Hepatic stellate cell (primary cell): Measurements from ENCODE around the gene CD164L2.
A peak's percentile ranks its signal among the peaks of the same experiment; 100 is the strongest.
"Not testable (repeated sequence)": the region's sequence is repeated elsewhere in the genome, so short reads cannot be mapped to it uniquely, and the experiment has no call there.

Experiments
- DNase-seq: peaks from one replicate; pipeline ENCODE4 v3.0.0; 2011; ENCODE audit warnings: low spot score

Gene CD164L2

GRCh38 chr1:27384797-27385196, 1.7 kb upstream of the CD164L2 start:
- not testable (repeated sequence) for DNase-seq

- DNase-seq, result no peak
Observed at GRCh38 chr1:27383661-27384060, 528 bp upstream of the CD164L2 start.

DNA sequence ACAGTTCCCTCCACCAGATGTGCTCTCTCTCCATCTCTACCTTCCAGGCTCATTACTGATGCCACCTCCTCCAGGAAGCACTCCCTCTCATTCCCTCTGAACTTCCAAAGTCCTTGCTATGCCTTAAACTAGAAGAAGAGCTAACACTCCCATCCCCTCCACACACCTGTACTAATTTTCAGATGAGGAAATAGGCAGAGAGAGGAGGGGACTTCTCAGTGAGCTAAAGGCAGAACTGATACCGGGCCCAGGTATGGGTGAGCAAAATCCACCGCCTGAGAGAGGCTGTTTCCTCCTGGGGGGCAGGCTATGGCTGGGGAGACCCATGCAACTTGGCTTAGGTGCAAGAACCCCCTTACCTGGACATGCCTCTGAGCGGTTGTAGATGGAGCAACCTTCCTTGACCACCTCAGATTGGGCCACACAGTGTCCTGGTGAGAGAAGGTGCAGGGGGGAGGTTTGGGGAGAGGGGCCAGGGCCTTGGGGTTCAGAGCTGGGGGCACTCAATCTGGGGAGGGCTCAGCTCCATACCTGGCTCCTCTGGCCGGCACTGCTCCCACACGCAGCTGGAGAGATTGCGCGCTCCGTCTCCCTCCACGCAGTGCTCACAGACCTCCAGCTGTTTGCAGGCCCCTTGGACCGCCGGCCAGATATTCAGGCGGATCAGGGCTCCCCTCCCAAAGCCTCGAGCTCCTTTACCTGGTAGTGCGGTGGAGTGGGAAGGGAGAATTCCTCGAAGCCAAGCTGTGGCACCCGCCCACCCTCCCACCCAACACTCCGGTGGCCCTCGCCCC, 967 bp downstream of the CD164L2 start:
- DNase-seq, result no peak

DNA sequence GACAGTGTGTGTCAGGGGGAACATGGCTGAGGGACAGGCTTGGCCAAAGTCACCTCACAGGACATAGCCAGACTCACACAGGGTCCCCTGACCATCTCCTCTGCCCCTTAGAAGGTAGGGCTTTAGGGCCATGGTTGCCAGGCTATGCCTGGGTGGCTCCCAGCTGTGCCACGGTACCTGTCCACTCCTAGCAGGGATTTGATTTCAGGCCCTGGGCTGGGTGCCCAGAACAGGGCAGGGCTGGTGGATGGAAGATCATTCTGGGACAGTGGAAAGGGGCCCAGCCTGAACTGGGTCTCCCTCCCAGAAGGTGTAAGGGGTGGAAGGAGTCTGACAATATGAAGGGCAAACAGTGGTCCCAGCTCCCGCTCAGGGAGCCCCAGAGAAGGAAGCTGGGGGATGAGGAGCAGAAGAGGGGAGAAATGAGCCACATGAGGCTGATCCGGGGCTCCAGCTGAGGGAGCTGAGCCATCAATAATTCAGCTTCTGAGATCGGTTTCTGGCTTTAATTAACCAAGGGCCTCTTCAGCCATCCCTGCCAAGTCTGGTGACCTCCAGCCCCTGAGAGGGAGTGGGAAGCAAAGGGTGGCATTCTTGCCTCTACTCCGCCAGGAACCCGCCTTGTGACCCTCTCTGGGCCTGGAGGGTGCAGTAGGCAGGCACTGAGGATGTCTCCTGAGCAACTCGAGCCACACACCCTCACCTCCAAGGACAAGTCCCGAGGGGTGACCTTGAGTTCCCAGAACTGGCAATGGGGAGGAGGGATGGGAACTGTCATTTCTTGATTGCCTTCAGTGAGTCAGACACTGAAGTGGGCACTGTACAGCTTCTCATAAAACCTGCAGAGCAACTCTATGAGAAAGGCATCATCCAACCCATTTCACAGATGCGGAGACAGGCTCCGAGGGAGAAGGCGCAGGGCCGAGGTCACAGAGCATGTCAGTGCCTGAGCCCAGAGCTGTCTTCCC, 2.1 kb downstream of the CD164L2 start:
- DNase-seq, result no peak

- no peak for DNase-seq
Observed at GRCh38 chr1:27380224-27380623, 2.9 kb downstream of the CD164L2 start.

- no peak for DNase-seq
Observed at GRCh38 chr1:27379564-27380122, 3.5 kb downstream of the CD164L2 start.

DNA sequence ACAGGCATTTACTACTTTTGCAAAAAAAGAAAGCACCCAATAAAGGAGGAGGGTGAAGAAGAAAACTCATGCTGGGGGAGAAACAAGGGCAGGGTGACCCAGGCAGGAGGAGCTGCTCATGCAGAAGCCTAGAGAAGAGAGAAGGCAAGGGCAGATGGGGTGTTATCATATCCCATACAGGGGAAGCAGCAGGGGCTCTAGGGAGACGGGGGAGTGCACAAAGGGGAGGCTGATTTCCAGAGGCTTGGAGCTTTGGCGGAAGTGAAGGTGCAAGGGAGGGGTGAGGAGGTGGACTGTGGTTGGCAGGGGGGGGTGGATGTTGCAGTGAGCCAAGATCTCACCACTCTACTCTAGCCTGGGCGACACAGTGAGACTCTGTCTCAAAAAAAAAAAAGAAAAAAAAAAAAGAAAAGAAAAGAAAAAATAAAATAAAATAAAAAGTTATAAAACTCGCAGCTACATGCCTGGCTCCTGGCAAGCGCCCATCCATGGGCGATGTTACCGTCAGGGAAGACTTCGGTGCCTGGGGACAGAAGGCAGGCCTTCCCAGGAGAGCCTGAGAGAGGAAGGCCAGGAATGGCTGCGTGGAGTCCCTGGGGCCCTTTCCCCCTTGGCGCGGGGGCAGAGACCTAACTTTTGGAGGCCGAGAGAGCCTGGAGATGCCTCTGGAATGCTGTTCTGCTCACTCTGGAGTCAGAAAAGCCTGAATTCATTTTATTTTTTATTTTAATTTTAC, 5.2 kb downstream of the CD164L2 start:
- no peak for DNase-seq

DNA sequence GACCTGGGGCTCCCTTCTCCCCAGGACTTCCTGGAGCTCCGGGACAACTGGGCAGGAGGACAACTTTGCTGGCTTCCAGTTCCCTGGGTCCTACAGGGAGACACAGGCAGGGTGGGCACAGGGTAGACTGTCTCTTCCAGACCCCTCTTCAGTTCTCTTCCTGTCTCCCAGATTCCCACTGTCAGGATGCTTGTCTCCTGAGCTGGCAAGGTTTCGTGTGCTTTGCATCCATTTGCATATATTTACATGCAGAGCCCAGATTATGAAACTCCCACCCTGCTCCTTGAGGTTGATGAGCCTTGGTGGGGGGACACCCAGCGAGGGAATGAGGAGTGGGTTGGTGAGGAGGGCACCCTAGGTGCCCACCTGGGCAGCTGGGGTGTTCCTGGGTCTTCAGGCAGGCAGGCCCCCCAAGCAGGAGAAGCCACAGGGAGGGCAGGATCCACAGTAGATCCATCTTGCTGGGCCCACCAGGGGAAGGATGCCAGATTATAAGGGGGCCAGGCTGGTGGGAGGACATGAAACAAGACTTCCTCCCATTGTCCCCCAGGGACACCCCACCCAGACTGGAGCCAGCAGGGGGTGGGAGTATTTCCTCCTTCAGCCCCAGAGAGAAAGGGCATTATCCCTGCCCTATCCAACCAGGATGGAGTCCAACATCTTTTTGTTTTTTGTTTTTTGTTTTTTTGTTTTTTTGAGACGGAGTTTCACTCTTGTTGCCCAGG, 8.6 kb downstream of the CD164L2 start, which contains the start of gene FCN3:
TSS of gene FCN3 (minus strand) at position 463 of the 725 bp plus-strand sequence. CDS start at position 457, 6 bp downstream.
- no peak for DNase-seq

- no peak for DNase-seq
Observed at GRCh38 chr1:27372808-27373690, 10.1 kb downstream of the CD164L2 start.

DNA sequence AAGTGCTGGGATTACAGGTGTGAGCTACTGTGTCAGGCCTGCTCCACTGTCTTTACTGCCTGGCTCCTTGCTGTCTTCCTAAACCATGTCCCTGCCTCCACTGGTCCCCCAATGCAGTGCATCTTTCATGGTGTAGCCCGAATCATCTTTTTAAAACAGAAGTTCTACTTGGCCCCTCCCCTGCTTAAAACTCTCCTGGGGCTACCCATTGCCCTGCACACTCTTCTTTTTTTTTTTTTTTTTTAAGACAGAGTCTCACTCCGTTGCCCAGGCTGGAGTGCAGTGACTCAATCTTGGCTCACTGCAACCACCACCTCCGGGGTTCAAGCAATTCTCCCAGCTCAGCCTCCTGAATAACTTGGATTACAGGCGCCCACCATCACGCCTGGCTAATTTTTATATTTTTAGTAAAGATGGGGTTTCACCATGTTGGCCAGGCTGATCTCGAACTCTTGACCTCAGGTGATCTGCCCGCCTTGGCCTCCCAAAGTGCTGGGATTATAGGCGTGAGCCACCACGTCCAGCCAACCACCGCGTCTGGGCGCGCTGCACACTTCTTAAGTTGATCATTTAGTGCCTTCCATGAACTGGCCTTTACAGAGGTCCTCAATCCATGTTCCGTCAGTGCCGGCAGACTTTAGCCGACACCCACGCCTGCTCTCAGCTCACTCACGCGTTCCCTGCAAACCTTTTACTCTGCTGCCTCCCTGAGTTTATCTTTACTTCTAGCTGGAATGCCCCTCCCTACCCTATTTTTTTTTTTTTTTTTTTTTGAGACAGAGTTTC, 10.9 kb downstream of the CD164L2 start:
- DNase-seq, result no peak

DNA sequence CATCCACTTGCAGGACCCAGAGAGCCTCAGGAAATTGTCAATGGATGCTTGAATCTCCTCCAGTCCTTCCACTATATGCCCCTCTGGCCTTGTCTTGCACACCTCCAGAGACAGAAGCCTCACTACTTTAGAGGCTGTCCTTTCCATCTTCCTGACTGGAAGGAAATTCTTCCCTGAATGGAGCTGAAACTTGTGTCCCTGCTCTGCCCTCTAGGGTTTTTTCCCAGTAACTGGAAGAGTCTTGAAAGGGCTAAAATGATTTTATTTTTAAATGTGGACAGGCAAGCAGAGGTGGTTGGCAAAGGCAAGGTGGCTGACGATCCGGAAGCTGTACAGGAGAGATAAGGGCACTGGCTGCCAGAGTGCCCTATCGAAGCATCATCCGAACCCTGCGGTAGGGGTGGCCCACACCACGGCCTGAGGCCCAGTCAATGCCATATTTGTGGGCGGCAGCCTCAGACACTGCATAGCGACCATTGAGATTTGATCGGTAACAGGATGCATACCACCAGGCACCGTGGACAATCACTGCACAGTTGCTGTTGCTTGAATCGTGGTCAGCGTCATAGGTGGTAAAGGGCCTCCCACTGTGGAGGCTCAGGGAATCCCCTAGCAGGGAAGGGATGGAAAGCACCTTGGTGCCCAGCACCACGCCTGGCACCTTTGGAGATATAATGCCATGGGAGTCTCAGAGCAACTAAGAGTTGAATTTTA, 14.1 kb downstream of the CD164L2 start:
- DNase-seq, result no peak

- DNase-seq, result no peak
Observed at GRCh38 chr1:27367160-27367650, 15.9 kb downstream of the CD164L2 start.

DNA sequence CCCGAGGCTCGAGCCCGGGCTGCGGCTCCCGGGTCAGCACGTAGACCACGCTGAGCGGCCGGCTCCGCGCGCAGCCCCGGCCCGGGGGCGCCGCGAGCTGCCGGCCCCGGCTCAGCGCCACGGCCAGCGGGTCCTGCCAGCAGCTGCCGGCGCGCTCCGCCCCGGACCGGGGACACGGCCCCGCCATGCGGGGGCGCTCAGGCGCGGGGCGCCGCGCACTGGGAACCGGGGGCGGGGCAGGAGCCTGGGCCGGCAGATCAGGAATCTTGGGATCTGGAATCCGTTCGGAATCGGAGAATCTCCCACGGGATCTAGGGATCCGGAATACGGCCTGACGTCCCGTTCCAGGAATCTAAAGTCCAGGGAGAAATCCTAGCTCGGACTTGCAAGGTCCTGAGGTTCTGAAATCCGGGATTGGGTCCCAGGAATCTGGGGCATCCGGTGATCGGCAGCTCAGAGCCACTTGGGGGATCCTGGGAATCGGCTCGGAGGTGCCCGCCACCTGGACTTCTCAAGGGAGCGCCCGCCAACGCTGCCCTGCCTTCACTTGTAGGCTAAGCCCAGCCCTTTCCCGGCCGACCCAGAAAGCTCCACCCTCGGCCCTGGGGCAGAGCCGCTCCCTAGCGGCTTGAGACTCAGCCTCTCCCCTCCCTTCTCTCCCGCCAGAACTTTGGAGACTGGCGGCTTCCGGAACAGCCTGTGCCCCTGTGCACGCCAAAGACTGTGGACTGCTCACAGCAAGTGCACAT, 16.5 kb downstream of the CD164L2 start, which contains the start of gene MAP3K6:
TSS of gene MAP3K6 (minus strand) at position 551 of the 749 bp plus-strand sequence. CDS start at position 187, 364 bp downstream.
- DNase-seq, result peak; percentile 92

- peak; percentile 88 for DNase-seq
Observed at GRCh38 chr1:27366113-27366410, 17.1 kb downstream of the CD164L2 start.

- peak; percentile 95 for DNase-seq
Observed at GRCh38 chr1:27365372-27366112, 17.6 kb downstream of the CD164L2 start.

- DNase-seq, result no peak
Observed at GRCh38 chr1:27364696-27365371, 18.3 kb downstream of the CD164L2 start.
